Peyer's patch (tissue), 4 donors: ENCODE measurements around the gene OR13C5. TPM values are rescaled to one million over a fixed set of nuclear protein-coding genes. Genes with fewer than 3 reads are reported as not detected.
"Not testable (repeated sequence)": the region's sequence is repeated elsewhere in the genome, so short reads cannot be mapped to it uniquely, and the experiment has no call there.

Source experiments
- DNase-seq, 3 donors: peaks; one replicate each; pipeline ENCODE4 v3.0.0-alpha.2; 2017 to 2019
- H3K27ac ChIP-seq, 4 donors: fragments of 200-600 bp; sonication (generic); one replicate each; pipeline ENCODE4 v1.5.1; 2016 to 2019
- H3K27me3 ChIP-seq, 2 donors: fragments of 200-600 bp; sonication (generic); one replicate each; pipeline ENCODE4 v1.5.1; 2019
- H3K36me3 ChIP-seq, 3 donors: fragments of 200-600 bp; sonication (generic); one replicate each; pipeline ENCODE4 v1.5.1; 2016 to 2019
- H3K4me1 ChIP-seq, 4 donors: fragments of 200-600 bp; sonication (generic); one replicate each; pipeline ENCODE4 v1.5.1; 2016 to 2019
- H3K4me3 ChIP-seq, 4 donors: fragments of 200-600 bp; sonication (generic); 1 replicate in 3 of 4; 2 replicates in 1 of 4; pipeline ENCODE4 v1.5.1; 2016 to 2019; ENCODE audit warnings: mild to moderate bottlenecking in 1 of 4
- H3K9me3 ChIP-seq, 4 donors: fragments of 200-600 bp; sonication (generic); one replicate each; pipeline ENCODE4 v1.5.1; 2016 to 2019; ENCODE audit warnings: mild to moderate bottlenecking in 1 of 4
- POLR2A ChIP-seq, 2 donors: fragments of 450-650 bp; IDR thresholded peaks; one replicate each; pipeline ENCODE4 v1.5.1; 2017; ENCODE audit warnings: antibody characterized with exemption in 2 of 2, mild to moderate bottlenecking in 2 of 2, moderate library complexity in 2 of 2
- total RNA-seq, 4 donors: library from RNA; depleted of rRNA; stranded (reverse); fragments of >200 nt; gene quantifications; one replicate each; pipeline ENCODE4 v1.1.0, GENCODE V29; 2016
- TF ChIP-seq, protein P1 (sequence below), 6 experiments: fragments of 450-650 bp in 4 of 6; fragments of 200-600 bp in 2 of 6; sonication (generic) in 1 of 6; IDR thresholded peaks; one replicate each; pipeline ENCODE4 v1.5.1; 2017 to 2019; ENCODE audit warnings: antibody characterized with exemption in 6 of 6, mild to moderate bottlenecking in 3 of 6, moderate library complexity in 1 of 6

Gene OR13C5
- total RNA-seq, 4 donors from 2014 or later, result not detected

- H3K4me3 ChIP-seq, result no peak overlapping the region
- no peaks in the 10 kb centered on the region for H3K4me1 ChIP-seq
- H3K36me3 ChIP-seq, result no peaks in the 10 kb centered on the region
- H3K9me3 ChIP-seq, result no peaks in the 10 kb centered on the region
- DNase-seq, result no peak
- TF ChIP-seq, protein P1, sequence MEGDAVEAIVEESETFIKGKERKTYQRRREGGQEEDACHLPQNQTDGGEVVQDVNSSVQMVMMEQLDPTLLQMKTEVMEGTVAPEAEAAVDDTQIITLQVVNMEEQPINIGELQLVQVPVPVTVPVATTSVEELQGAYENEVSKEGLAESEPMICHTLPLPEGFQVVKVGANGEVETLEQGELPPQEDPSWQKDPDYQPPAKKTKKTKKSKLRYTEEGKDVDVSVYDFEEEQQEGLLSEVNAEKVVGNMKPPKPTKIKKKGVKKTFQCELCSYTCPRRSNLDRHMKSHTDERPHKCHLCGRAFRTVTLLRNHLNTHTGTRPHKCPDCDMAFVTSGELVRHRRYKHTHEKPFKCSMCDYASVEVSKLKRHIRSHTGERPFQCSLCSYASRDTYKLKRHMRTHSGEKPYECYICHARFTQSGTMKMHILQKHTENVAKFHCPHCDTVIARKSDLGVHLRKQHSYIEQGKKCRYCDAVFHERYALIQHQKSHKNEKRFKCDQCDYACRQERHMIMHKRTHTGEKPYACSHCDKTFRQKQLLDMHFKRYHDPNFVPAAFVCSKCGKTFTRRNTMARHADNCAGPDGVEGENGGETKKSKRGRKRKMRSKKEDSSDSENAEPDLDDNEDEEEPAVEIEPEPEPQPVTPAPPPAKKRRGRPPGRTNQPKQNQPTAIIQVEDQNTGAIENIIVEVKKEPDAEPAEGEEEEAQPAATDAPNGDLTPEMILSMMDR (IDR thresholded peaks at IDR 0.05), result no peak
- no peak for TF ChIP-seq POLR2A (IDR thresholded peaks at IDR 0.05)
- H3K27ac ChIP-seq, result no peak overlapping the region
- no peaks in the 10 kb centered on the region for H3K27me3 ChIP-seq
These were observed 9.1 kb upstream of the OR13C5 start for GRCh38 chr9:104608336-104608735.

DNA sequence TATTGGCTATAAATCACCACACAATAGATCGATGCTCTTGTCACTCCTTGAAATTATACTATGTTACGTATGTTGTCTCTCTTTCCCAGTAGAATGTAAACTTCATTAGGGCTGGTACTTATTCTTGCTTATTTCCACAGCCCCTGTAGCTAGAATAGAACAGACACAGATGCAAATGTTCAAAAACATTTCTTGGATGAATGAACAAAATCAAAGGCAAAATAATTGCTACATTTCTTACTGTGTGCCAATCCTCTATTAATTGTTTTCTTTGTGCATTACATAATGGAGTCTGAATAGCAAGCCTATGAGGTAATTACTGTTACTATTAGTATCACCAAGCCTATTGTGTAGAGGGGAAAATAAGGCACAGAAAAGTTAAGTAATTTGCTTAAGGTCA is 6.9 kb upstream of the OR13C5 start:
- no peak overlapping the region for H3K4me3 ChIP-seq
- H3K27me3 ChIP-seq, result no peaks in the 10 kb centered on the region
- no peaks in the 10 kb centered on the region for H3K4me1 ChIP-seq
- TF ChIP-seq, protein P1 (IDR thresholded peaks at IDR 0.05), result no peak
- TF ChIP-seq POLR2A (IDR thresholded peaks at IDR 0.05), result no peak
- H3K36me3 ChIP-seq, result no peaks in the 10 kb centered on the region
- no peak overlapping the region for H3K27ac ChIP-seq
- no peak for DNase-seq
- no peaks in the 10 kb centered on the region for H3K9me3 ChIP-seq

GRCh38 chr9:104605527-104605926 is 6.3 kb upstream of the OR13C5 start, which contains the start of gene OR13C2:
TSS of gene OR13C2 (minus strand) at chr9:104605627. CDS start at chr9:104605627, 0 bp downstream.
- H3K4me1 ChIP-seq, DNase-seq, H3K27ac ChIP-seq, H3K9me3 ChIP-seq, H3K27me3 ChIP-seq, H3K4me3 ChIP-seq, H3K36me3 ChIP-seq: not testable (repeated sequence)

DNA sequence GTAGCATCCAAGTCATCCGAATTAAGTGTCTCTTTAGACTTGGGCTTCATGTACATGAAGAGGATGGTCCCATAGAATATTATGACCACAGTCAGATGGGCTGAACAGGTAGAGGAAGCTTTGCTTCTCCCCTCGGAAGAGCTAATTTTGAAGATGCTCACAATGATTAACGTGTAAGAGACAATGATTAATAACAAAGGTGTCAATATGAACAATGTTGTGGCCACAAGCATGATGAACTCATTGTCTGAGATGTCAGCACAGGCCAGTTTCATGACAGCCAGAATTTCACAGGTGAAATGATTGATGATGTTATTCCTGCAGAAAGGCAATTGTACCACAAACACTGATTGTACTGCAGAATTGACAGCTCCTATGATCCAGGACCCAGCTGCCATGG is 5.6 kb upstream of the OR13C5 start:
- Histone ChIP-seq H3K36me3 (no peaks in the 10 kb centered on the region), H3K27ac (no peak overlapping the region), H3K4me1 (no peaks in the 10 kb centered on the region), H3K4me3 (no peak overlapping the region), H3K27me3 (no peaks in the 10 kb centered on the region), H3K9me3 (no peaks in the 10 kb centered on the region)
- no peak for TF ChIP-seq POLR2A (IDR thresholded peaks at IDR 0.05)
- TF ChIP-seq, protein P1 (IDR thresholded peaks at IDR 0.05), result no peak
- no peak for DNase-seq

- not testable (repeated sequence) for H3K4me3 ChIP-seq, H3K4me1 ChIP-seq, H3K36me3 ChIP-seq, H3K9me3 ChIP-seq, DNase-seq, H3K27me3 ChIP-seq, H3K27ac ChIP-seq
These were observed 464 bp downstream of the OR13C5 start for GRCh38 chr9:104598749-104599148.

DNA sequence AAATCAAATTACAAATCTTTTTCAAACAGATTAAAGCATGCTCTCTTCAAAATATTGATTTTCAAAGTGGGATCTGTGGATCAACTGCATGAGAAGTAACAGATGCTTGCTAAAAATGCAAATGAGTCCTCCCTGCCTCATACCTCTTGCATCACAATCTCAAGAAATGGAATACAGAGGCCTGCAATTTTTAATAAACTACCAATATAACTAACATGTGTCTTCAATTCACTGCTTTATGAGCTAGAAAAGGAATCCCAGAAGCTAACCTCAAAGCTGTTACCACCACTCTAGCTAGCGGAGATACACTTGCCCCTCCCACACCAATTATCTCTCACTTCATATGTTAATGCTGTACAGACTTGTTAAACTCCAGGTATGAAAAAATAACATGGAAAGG is 9.6 kb downstream of the OR13C5 start:
- Histone ChIP-seq H3K27me3 (no peaks in the 10 kb centered on the region), H3K27ac (no peak overlapping the region), H3K36me3 (no peaks in the 10 kb centered on the region), H3K9me3 (no peaks in the 10 kb centered on the region), H3K4me3 (no peak overlapping the region), H3K4me1 (no peaks in the 10 kb centered on the region)
- no peak for TF ChIP-seq POLR2A (IDR thresholded peaks at IDR 0.05)
- TF ChIP-seq, protein P1 (IDR thresholded peaks at IDR 0.05), result no peak
- no peak for DNase-seq

- no peak for TF ChIP-seq POLR2A (IDR thresholded peaks at IDR 0.05)
- TF ChIP-seq, protein P1 (IDR thresholded peaks at IDR 0.05), result no peak
- no peaks in the 10 kb centered on the region for H3K27me3 ChIP-seq
- no peak for DNase-seq
- H3K9me3 ChIP-seq, result no peaks in the 10 kb centered on the region
- H3K36me3 ChIP-seq, result no peaks in the 10 kb centered on the region
- H3K27ac ChIP-seq, result no peak overlapping the region
- no peaks in the 10 kb centered on the region for H3K4me1 ChIP-seq
- H3K4me3 ChIP-seq, result no peak overlapping the region
These were observed 12.6 kb downstream of the OR13C5 start for GRCh38 chr9:104586496-104587180.
